GM12865 (cell line): ENCODE measurements around the gene COMMD9.
"Not testable (repeated sequence)": the region's sequence is repeated elsewhere in the genome, so short reads cannot be mapped to it uniquely, and the experiment has no call there.

Experiments used
- DNase-seq: peaks from one replicate; pipeline ENCODE4 v3.0.0; 2010; ENCODE audit warnings: low read depth
- H3K4me3 ChIP-seq: 2 replicates; pipeline ENCODE4 v1.5.1; 2011; ENCODE audit warnings: mild to moderate bottlenecking, low read depth, low read length, control low read depth
- TF ChIP-seq, protein P1 (sequence below): IDR thresholded peaks from 2 replicates; pipeline ENCODE4 v1.5.1; 2011; ENCODE audit warnings: low read length, control low read depth, low read depth, inconsistent platforms; ENCODE audit not compliant: insufficient read depth; ENCODE audit errors: missing control alignments

Gene COMMD9

DNA sequence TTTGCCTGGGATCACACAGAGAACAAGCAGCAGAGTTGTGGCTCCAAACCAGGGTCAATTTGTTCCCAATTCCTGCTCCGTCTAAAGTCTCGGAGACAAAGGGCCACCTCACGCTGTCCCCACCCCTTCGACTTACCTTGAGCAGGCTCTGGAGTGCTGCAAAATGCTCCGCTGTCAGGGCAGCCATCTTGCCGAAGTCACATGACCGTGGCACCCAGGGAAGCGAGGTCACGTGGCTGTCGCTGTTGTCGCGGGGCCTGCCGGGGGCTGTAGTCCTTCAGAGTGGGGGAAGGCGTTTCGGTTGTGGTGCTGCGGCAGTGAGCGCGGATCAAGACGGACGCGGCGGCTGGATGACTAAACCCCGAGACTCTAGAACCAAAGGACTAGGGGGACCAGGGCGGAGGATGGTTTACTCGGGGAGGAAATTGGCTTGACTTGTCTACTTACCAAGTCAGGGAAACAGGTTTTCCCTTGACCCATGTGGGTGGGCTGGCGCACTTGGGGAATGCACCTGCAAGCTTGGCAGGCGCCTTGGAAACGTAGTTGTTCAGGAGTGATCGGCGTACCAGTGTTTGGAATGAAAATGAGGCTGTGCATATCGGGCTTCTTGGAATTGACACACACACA, at the start of gene COMMD9:
Gene COMMD9 (minus strand): TSS at position 199 of the 627 bp plus-strand sequence. CDS start 12 bp downstream, at position 187.
- TF ChIP-seq, protein P1, sequence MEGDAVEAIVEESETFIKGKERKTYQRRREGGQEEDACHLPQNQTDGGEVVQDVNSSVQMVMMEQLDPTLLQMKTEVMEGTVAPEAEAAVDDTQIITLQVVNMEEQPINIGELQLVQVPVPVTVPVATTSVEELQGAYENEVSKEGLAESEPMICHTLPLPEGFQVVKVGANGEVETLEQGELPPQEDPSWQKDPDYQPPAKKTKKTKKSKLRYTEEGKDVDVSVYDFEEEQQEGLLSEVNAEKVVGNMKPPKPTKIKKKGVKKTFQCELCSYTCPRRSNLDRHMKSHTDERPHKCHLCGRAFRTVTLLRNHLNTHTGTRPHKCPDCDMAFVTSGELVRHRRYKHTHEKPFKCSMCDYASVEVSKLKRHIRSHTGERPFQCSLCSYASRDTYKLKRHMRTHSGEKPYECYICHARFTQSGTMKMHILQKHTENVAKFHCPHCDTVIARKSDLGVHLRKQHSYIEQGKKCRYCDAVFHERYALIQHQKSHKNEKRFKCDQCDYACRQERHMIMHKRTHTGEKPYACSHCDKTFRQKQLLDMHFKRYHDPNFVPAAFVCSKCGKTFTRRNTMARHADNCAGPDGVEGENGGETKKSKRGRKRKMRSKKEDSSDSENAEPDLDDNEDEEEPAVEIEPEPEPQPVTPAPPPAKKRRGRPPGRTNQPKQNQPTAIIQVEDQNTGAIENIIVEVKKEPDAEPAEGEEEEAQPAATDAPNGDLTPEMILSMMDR, result no peak
- peak within 1 kb of the TSS; percentile 90 for H3K4me3 ChIP-seq
- peak; percentile 94 for DNase-seq

DNA sequence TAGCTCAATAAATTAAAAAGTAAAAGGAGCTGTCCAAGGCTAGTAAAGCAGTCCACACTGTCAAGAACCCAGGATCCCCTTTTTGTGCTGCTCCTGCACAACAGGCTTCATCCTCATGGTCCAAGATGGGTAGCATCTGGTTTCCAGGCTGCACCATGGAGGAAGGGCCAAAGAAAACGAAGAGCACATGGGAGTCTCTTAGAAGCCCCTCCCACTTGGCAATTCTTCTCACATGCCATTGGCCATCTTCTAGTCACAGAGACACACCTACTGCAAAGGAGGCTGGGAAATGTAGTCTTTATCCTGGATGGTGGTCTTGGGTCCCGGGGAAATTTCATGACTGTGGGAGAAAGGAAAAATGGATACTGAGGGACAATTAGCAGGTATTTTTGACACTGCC, 44.7 kb upstream of the COMMD9 start:
- DNase-seq, result peak; percentile 30
- H3K4me3 ChIP-seq, result no peak overlapping the region
- TF ChIP-seq, protein P1, result no peak

DNA sequence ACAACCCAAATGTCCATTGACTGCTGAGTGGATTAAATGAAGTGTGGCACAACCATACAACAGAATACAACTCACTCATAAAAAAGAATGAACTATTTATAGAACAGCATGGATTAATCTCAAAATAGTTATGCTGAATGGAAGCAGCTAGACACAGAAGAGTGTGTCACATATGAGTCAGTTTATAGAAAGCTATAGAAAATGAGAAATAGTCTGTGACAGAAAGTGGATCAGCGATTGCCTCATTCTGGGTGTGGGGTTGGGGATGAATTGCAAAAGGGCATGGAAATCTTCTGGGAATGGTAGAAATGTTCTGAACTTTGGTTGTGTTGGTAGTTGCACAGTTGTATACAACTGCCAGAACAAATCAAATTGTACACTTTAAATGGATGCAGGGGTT, 44.2 kb upstream of the COMMD9 start:
- TF ChIP-seq, protein P1, result no peak
- no peak overlapping the region for H3K4me3 ChIP-seq
- DNase-seq, result no peak

DNA sequence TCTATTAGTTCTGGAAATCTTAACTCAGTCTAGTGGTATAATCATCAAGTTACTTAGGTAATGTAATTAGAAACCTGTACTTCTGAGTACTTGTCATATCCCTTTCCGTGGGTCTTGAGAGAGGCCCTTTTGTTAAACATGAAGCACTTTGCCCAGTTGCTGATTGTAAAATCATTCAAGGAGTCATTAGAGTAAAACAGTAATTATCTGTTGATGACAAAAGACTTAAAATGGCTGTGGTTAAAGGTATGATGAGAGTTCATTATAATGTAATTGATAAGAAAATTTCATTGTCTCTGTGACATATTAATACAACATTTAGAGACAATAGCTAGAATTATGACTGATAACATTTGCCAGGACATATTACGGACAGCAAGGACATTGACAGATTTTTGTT, 41.2 kb upstream of the COMMD9 start:
- H3K4me3 ChIP-seq, result no peak overlapping the region
- TF ChIP-seq, protein P1, result no peak
- no peak for DNase-seq

DNA sequence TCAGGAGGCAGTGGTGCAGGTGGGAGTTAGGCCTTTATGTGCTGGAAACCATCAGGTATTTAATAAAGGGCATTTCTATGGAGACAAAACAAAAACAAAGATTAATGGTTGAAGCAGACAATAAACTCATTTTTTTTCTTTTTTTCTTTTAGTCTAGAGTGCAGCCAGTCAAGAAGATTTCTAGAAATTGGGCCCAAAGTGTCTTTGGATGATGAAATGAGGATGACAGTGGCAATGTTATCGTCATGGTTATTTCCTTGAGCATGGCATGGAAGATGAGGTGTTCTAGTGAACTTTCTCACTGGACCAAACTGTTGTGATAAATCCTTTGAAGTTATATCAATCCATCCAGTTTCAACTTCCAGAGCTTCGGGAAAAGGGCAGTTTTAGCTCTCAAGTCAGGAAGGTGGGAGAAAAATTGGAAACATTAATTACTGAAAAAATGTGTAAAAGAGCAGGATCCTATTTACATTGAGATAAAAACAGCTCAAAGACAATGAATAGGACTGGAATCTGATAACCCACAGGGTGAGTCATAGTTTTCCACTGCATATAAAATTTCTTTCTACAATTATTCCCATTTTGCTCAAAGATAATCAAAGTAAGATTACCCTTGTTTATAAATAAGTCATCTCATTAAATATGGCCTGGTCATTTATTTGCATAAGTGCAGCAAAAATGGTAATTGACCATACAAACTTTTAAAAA, 39.9 kb upstream of the COMMD9 start:
- no peak for DNase-seq
- H3K4me3 ChIP-seq, result no peak overlapping the region
- TF ChIP-seq, protein P1, result no peak

DNA sequence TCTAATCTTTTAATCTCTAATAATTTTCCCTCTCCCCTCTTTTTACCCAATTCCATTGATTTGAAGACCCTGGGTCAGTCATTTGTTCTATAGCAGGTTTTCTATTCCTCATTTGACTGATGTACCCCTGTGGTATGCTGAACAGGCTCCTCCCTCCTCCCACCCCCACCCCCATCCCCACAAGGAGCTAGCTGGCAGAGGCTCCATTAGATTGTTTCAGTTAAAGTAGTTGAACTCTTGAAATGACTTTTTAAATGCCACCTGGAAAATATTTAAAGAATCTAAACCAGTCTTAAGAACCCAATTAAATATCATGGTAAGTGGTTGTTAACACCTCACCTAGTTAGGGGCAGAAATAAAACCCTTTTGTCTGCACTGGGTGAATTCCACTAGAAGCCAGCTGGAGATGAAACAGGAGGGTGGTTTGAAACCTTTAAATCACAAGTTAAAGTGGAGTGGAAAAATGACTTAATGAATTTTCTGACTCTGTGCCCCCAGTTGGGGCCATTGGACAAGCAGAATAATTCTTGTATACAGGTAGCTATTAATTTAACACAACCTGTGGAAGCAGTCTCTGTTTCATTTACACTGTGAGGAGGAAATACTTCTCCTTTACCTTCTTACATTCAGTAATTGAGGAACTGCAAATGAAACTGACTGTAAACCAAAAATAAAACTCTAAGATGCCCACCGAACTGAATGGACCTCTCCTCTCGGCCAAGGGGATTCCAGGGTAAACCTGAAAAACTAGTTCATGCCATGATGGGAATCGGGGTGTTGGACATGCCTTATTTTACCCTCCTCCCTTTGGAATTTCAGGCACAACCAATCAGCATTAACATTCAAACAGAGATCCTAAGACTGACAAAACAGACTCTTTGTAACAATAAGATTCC, 37.5 kb upstream of the COMMD9 start:
- peak; percentile 7 for DNase-seq
- no peak overlapping the region for H3K4me3 ChIP-seq
- TF ChIP-seq, protein P1, result no peak

DNA sequence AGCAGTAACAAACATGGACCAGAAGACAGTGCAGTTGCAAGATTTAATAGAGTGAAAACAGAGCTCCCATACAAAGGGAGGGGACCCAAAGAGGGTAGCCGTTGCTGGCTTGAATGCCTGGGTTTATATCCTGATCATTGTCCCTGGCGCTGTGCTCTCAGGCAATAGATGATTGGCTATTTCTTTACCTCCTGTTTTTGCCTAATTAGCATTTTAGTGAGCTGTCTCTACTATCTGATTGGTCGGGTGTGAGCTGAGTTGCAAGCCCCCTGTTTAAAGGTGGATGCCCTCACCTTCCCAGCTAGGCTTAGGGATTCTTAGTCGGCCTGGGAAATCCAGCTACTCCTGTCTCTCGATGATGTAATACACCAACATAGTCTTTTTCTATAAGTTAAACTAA, 36.2 kb upstream of the COMMD9 start:
- H3K4me3 ChIP-seq, DNase-seq: not testable (repeated sequence)

DNA sequence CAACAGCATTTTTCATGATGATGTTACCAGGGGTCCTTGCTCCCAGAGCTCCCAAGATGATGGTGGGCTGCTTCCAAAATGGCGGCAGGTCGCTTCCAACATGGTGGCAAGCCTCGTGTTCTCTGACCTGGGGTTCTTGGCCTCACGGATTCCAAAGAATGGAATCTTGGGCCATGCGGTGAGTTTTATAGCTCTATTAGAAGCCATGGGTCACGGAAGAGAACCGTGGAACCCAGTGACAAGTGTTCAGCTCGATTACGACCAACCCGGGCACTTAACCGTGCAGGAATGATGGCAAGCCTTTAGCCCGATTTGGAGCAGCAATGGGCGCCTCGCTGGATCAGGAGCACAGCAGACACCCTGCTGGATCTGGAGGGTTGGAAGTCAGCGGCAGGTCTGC, 35.7 kb upstream of the COMMD9 start:
- not testable (repeated sequence) for H3K4me3 ChIP-seq, DNase-seq
